Liver (tissue), 3 donors: Measurements from ENCODE around the gene FARS2.

ENCODE experiments used
- CTCF ChIP-seq: fragments of 150-350 bp; IDR thresholded peaks from 2 replicates; pipeline ENCODE4 v1.5.1; 2017; ENCODE audit warnings: improper control_type of control experiment, low read depth, low read length; ENCODE audit not compliant: missing input control
- EGR1 ChIP-seq, 2 donors: IDR thresholded peaks; 2 replicates each; pipeline ENCODE4 v1.6.1; 2016 to 2018; ENCODE audit warnings: antibody characterized with exemption in 2 of 2, low read depth in 2 of 2
- FOXA1 ChIP-seq: IDR thresholded peaks from 2 replicates; pipeline ENCODE4 v1.6.1; 2016; ENCODE audit warnings: antibody characterized with exemption
- JUND ChIP-seq, 2 donors: IDR thresholded peaks; 2 replicates each; pipeline ENCODE4 v1.6.1; 2016; ENCODE audit warnings: antibody characterized with exemption in 2 of 2
- TAF1 ChIP-seq: conservative IDR thresholded peaks from 2 replicates; pipeline ENCODE4 v1.6.1; 2016; ENCODE audit warnings: antibody characterized with exemption, mild to moderate bottlenecking
- donor health status: healthy.
- donor health status: healthy.

GRCh38 chr6:5818959-5819358, 557.6 kb downstream of the FARS2 start:
- no peak for TF ChIP-seq TAF1
- no peak for TF ChIP-seq CTCF
- TF ChIP-seq EGR1 (IDR thresholded peaks at IDR 0.05; ENCODE audit: low read depth in 2 of 2), result no peak
- no peak for TF ChIP-seq JUND (IDR thresholded peaks at IDR 0.05)
- no peak for TF ChIP-seq FOXA1
